ENCODE data around the gene CD300H.
A peak's percentile ranks its signal among the peaks of the same experiment; 100 is the strongest.

Gene CD300H

GRCh38 chr17:74567397-74567796 is at the start of gene CD300H:
TSS of gene CD300H (minus strand) at chr17:74567509.
- no peak for DNase-seq

GRCh38 chr17:74616696-74617095 is 49.4 kb upstream of the CD300H start:
- DNase-seq = no peak

- no peak for DNase-seq
Measured at GRCh38 chr17:74612046-74612445, 44.7 kb upstream of the CD300H start.

- DNase-seq = no peak
Measured at GRCh38 chr17:74610108-74610507, 42.8 kb upstream of the CD300H start.

- DNase-seq = no peak
Measured at GRCh38 chr17:74608511-74608910, 41.2 kb upstream of the CD300H start.

- no peak for DNase-seq
Measured at GRCh38 chr17:74607221-74607620, 39.9 kb upstream of the CD300H start.

- no peak for DNase-seq
Measured at GRCh38 chr17:74606050-74606449, 38.7 kb upstream of the CD300H start.

GRCh38 chr17:74605361-74605760 is 38.1 kb upstream of the CD300H start:
- no peak for DNase-seq

GRCh38 chr17:74604761-74605160 is 37.5 kb upstream of the CD300H start:
- no peak for DNase-seq

GRCh38 chr17:74604200-74604599 is 36.9 kb upstream of the CD300H start:
- DNase-seq = no peak

GRCh38 chr17:74603746-74604145 is 36.4 kb upstream of the CD300H start:
- DNase-seq = no peak

- no peak for DNase-seq
Measured at GRCh38 chr17:74603037-74603635, 35.8 kb upstream of the CD300H start.

GRCh38 chr17:74601944-74602572 is 34.7 kb upstream of the CD300H start:
- no peak for DNase-seq

- DNase-seq = no peak
Measured at GRCh38 chr17:74599448-74599939, 32.2 kb upstream of the CD300H start.

GRCh38 chr17:74599023-74599399 is 31.7 kb upstream of the CD300H start:
- no peak for DNase-seq

GRCh38 chr17:74598346-74599022 is 31.2 kb upstream of the CD300H start:
- peak; percentile 18 for DNase-seq

GRCh38 chr17:74597069-74597790 is 29.9 kb upstream of the CD300H start:
- DNase-seq = no peak

- no peak for DNase-seq
Measured at GRCh38 chr17:74595037-74595750, 27.9 kb upstream of the CD300H start.

- DNase-seq = no peak
Measured at GRCh38 chr17:74592087-74592990, 25.0 kb upstream of the CD300H start, which contains the start of gene CD300LD. TSS of gene CD300LD (minus strand) at chr17:74592283. CDS start at chr17:74592202, 81 bp downstream.

- DNase-seq = no peak
Measured at GRCh38 chr17:74591503-74591902, 24.2 kb upstream of the CD300H start.

- no peak for DNase-seq
Measured at GRCh38 chr17:74585711-74586110, 18.4 kb upstream of the CD300H start.
